ENCODE results near the gene TMCC1. TPM values are rescaled to one million over a fixed set of nuclear protein-coding genes. Genes with fewer than 3 reads are reported as not detected.

Gene TMCC1
- total RNA-seq, 1 experiment from 2014 or later: 6.2 TPM

GRCh38 chr3:129624347-129625071, 269.0 kb downstream of the TMCC1 start:
- no TSS peak for BruUV-seq (replicated peaks)
- no peak overlapping the region for H3K9ac ChIP-seq (ENCODE audit: low read length)
- H3K36me3 ChIP-seq (ENCODE audit: low read depth, low read length): no peaks in the 10 kb centered on the region
- no peaks in the 10 kb centered on the region for H3K79me2 ChIP-seq (ENCODE audit: low read length)
- no peaks in the 10 kb centered on the region for H3K9me2 ChIP-seq (replicated peaks; ENCODE audit: low read length)
- H3K9me3 ChIP-seq (ENCODE audit: low read length): no peaks in the 10 kb centered on the region
- ATAC-seq (no peak), DNase-seq (no peak)
- H2AFZ ChIP-seq (ENCODE audit: low read length): no peak overlapping the region
- H3K4me2 ChIP-seq (ENCODE audit: low read length): no peak overlapping the region
- H3K27ac ChIP-seq (ENCODE audit: low read length): no peak overlapping the region
- H3K4me1 ChIP-seq (ENCODE audit: insufficient read depth, low read length): peaks cover 16% of the 10 kb centered on the region
- no peaks in the 10 kb centered on the region for H3K27me3 ChIP-seq (ENCODE audit: low read length)
- H3K4me3 ChIP-seq (ENCODE audit: low read length): no peak overlapping the region
- no peaks in the 10 kb centered on the region for H4K20me1 ChIP-seq (ENCODE audit: low read length)
- H3F3A ChIP-seq (ENCODE audit: low read length, unreplicated experiment): no peaks in the 10 kb centered on the region
- intact Hi-C loops (cut with micrococcal nuclease): loop anchor here (10.0 kb wide), 1 partner anchor 380 kb away; no protein-coding TSS in a partner anchor
- ChIA-PET CTCF (no interaction called here), POLR2A (ENCODE audit: unreplicated experiment) (no interaction called here)
- TF ChIP-seq EZH2 (IDR thresholded peaks at IDR 0.05; ENCODE audit: low read length, unreplicated experiment): no peak
- TF ChIP-seq EZH2phosphoT487 (IDR thresholded peaks at IDR 0.05; ENCODE audit: borderline replicate concordance, low read length): no peak
- TF ChIP-seq, protein P1, sequence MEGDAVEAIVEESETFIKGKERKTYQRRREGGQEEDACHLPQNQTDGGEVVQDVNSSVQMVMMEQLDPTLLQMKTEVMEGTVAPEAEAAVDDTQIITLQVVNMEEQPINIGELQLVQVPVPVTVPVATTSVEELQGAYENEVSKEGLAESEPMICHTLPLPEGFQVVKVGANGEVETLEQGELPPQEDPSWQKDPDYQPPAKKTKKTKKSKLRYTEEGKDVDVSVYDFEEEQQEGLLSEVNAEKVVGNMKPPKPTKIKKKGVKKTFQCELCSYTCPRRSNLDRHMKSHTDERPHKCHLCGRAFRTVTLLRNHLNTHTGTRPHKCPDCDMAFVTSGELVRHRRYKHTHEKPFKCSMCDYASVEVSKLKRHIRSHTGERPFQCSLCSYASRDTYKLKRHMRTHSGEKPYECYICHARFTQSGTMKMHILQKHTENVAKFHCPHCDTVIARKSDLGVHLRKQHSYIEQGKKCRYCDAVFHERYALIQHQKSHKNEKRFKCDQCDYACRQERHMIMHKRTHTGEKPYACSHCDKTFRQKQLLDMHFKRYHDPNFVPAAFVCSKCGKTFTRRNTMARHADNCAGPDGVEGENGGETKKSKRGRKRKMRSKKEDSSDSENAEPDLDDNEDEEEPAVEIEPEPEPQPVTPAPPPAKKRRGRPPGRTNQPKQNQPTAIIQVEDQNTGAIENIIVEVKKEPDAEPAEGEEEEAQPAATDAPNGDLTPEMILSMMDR (conservative IDR thresholded peaks at IDR 0.05; ENCODE audit: low read depth, low read length): no peak

GRCh38 chr3:129623447-129624118, 269.9 kb downstream of the TMCC1 start:
- Histone ChIP-seq H3K9me2 (replicated peaks; ENCODE audit: low read length) (no peaks in the 10 kb centered on the region), H3K9ac (ENCODE audit: low read length) (no peak overlapping the region), H3K4me1 (ENCODE audit: insufficient read depth, low read length) (peaks cover 16% of the 10 kb centered on the region), H3K4me2 (ENCODE audit: low read length) (no peak overlapping the region), H3K36me3 (ENCODE audit: low read depth, low read length) (no peaks in the 10 kb centered on the region), H3K9me3 (ENCODE audit: low read length) (no peaks in the 10 kb centered on the region), H4K20me1 (ENCODE audit: low read length) (no peaks in the 10 kb centered on the region), H3K79me2 (ENCODE audit: low read length) (no peaks in the 10 kb centered on the region), H2AFZ (ENCODE audit: low read length) (no peak overlapping the region), H3K27me3 (ENCODE audit: low read length) (no peaks in the 10 kb centered on the region), H3K4me3 (ENCODE audit: low read length) (no peak overlapping the region), H3F3A (ENCODE audit: low read length, unreplicated experiment) (no peaks in the 10 kb centered on the region), H3K27ac (ENCODE audit: low read length) (no peak overlapping the region)
- no TSS peak for BruUV-seq (replicated peaks)
- intact Hi-C loops (cut with micrococcal nuclease): loop anchor here (10.0 kb wide), 1 partner anchor 381 kb away; no protein-coding TSS in a partner anchor
- DNase-seq (no peak), ATAC-seq (no peak)
- ChIA-PET CTCF (no interaction called here), POLR2A (ENCODE audit: unreplicated experiment) (no interaction called here)
- TF ChIP-seq EZH2 (IDR thresholded peaks at IDR 0.05; ENCODE audit: low read length, unreplicated experiment) (no peak), EZH2phosphoT487 (IDR thresholded peaks at IDR 0.05; ENCODE audit: borderline replicate concordance, low read length) (no peak)
- TF ChIP-seq, protein P1 (conservative IDR thresholded peaks at IDR 0.05; ENCODE audit: low read depth, low read length): no peak

GRCh38 chr3:129622933-129623332, 270.6 kb downstream of the TMCC1 start:
- DNase-seq (no peak), ATAC-seq (no peak)
- TF ChIP-seq, protein P1 (conservative IDR thresholded peaks at IDR 0.05; ENCODE audit: low read depth, low read length): no peak
- TF ChIP-seq EZH2 (IDR thresholded peaks at IDR 0.05; ENCODE audit: low read length, unreplicated experiment) (no peak), EZH2phosphoT487 (IDR thresholded peaks at IDR 0.05; ENCODE audit: borderline replicate concordance, low read length) (no peak)
- intact Hi-C loops (cut with micrococcal nuclease): loop anchor here (10.0 kb wide), 1 partner anchor 382 kb away; no protein-coding TSS in a partner anchor
- Histone ChIP-seq H3K9ac (ENCODE audit: low read length) (no peak overlapping the region), H3K4me3 (ENCODE audit: low read length) (no peak overlapping the region), H3K79me2 (ENCODE audit: low read length) (no peaks in the 10 kb centered on the region), H3F3A (ENCODE audit: low read length, unreplicated experiment) (no peaks in the 10 kb centered on the region), H3K27me3 (ENCODE audit: low read length) (no peaks in the 10 kb centered on the region), H4K20me1 (ENCODE audit: low read length) (no peaks in the 10 kb centered on the region), H3K36me3 (ENCODE audit: low read depth, low read length) (no peaks in the 10 kb centered on the region), H3K27ac (ENCODE audit: low read length) (no peak overlapping the region), H3K4me1 (ENCODE audit: insufficient read depth, low read length) (peaks cover 16% of the 10 kb centered on the region), H2AFZ (ENCODE audit: low read length) (no peak overlapping the region), H3K9me2 (replicated peaks; ENCODE audit: low read length) (no peaks in the 10 kb centered on the region), H3K4me2 (ENCODE audit: low read length) (no peak overlapping the region), H3K9me3 (ENCODE audit: low read length) (no peaks in the 10 kb centered on the region)
- BruUV-seq (replicated peaks): no TSS peak
- ChIA-PET CTCF (interaction anchor here (1.5 kb wide), 1 partner anchor 133 kb away, joined by 4 read pairs; no protein-coding TSS in a partner anchor), POLR2A (ENCODE audit: unreplicated experiment) (no interaction called here)
